ENCODE results near the gene ATRN. TPM values are rescaled to one million over a fixed set of nuclear protein-coding genes. Genes with fewer than 3 reads are reported as not detected.
A peak's percentile ranks its signal among the peaks of the same experiment; 100 is the strongest.

Gene ATRN
- total RNA-seq, 1 donor from 2014 or later: 50.2 TPM

DNA sequence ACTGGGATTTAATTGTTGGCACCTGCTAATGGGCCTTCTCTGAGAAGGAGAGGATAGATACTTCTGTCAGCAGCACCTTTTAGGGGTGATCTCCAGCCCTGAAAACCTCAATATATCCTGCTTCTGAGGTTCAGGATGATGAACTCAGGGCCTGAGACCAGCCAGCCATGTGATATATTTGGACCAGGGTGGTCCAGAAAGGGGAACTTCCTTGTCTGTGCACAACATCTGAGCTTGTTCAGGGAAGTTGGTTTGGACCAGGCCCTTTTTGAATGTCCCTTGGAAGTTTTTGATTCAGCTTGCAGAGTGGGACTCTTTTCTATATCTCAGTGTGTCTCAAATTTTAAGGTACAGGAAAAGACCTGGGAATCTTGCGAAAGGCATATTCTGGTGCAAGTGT, 106.5 kb downstream of the ATRN start:
- Mint-ChIP-seq H3K27me3 (ENCODE audit: unreplicated experiment) (no peaks in the 10 kb centered on the region), H3K9me3 (ENCODE audit: unreplicated experiment) (no peaks in the 10 kb centered on the region), H3K36me3 (ENCODE audit: unreplicated experiment) (peaks cover 45% of the 10 kb centered on the region), H3K4me1 (ENCODE audit: unreplicated experiment) (peaks cover 18% of the 10 kb centered on the region), H3K27ac (ENCODE audit: unreplicated experiment) (no peak overlapping the region), H3K4me3 (ENCODE audit: unreplicated experiment) (no peak overlapping the region)
- TF ChIP-seq, protein P1, sequence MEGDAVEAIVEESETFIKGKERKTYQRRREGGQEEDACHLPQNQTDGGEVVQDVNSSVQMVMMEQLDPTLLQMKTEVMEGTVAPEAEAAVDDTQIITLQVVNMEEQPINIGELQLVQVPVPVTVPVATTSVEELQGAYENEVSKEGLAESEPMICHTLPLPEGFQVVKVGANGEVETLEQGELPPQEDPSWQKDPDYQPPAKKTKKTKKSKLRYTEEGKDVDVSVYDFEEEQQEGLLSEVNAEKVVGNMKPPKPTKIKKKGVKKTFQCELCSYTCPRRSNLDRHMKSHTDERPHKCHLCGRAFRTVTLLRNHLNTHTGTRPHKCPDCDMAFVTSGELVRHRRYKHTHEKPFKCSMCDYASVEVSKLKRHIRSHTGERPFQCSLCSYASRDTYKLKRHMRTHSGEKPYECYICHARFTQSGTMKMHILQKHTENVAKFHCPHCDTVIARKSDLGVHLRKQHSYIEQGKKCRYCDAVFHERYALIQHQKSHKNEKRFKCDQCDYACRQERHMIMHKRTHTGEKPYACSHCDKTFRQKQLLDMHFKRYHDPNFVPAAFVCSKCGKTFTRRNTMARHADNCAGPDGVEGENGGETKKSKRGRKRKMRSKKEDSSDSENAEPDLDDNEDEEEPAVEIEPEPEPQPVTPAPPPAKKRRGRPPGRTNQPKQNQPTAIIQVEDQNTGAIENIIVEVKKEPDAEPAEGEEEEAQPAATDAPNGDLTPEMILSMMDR (IDR thresholded peaks at IDR 0.05): no peak
- DNase-seq (ENCODE audit: extremely low spot score, unreplicated experiment): no peak

DNA sequence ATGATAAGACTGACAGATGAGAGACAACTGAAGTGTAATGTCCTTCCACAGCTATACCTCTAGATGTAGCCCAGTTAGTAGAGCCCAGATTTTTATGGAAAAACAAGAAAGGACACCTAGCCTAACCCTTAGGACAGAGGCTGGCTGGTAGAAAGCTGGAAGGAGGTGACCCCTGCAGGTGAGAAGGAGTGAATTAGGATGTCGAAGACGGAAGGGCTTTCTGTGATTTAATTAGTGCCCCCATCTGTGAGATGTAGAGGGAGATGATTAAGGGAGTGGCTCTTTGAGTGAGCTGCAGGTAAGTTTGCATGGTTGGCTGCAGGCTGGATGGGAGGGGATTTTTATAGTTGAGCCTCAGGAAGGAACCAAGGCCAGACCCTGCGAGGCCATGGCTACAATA, 109.6 kb downstream of the ATRN start:
- TF ChIP-seq, protein P1 (IDR thresholded peaks at IDR 0.05): no peak
- peak overlapping the region; percentile 63 for H3K27ac Mint-ChIP-seq (ENCODE audit: unreplicated experiment)
- no peaks in the 10 kb centered on the region for H3K27me3 Mint-ChIP-seq (ENCODE audit: unreplicated experiment)
- H3K4me3 Mint-ChIP-seq (ENCODE audit: unreplicated experiment): no peak overlapping the region
- H3K4me1 Mint-ChIP-seq (ENCODE audit: unreplicated experiment): peaks cover 18% of the 10 kb centered on the region
- peaks cover 65% of the 10 kb centered on the region for H3K36me3 Mint-ChIP-seq (ENCODE audit: unreplicated experiment)
- H3K9me3 Mint-ChIP-seq (ENCODE audit: unreplicated experiment): no peaks in the 10 kb centered on the region
- no peak for DNase-seq (ENCODE audit: extremely low spot score, unreplicated experiment)

DNA sequence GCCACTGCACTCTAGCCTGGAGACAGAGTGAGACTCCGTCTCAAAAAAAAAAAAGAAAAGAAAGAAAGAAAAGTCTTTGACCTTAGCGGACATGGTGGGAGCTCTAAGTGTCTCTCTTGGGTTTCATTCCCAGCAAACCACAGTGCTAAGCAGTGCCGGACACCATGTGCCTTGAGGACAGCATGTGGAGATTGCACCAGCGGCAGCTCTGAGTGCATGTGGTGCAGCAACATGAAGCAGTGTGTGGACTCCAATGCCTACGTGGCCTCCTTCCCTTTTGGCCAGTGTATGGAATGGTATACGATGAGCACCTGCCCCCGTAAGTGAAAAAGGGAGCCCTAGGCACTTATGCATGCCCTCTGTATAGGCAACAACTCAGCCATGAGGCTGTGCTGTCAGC, 112.9 kb downstream of the ATRN start:
- Mint-ChIP-seq H3K4me3 (ENCODE audit: unreplicated experiment) (no peak overlapping the region), H3K27ac (ENCODE audit: unreplicated experiment) (no peak overlapping the region), H3K4me1 (ENCODE audit: unreplicated experiment) (peaks cover 18% of the 10 kb centered on the region), H3K27me3 (ENCODE audit: unreplicated experiment) (no peaks in the 10 kb centered on the region), H3K9me3 (ENCODE audit: unreplicated experiment) (peaks cover 7% of the 10 kb centered on the region), H3K36me3 (ENCODE audit: unreplicated experiment) (peaks cover 59% of the 10 kb centered on the region)
- TF ChIP-seq, protein P1 (IDR thresholded peaks at IDR 0.05): no peak
- no peak for DNase-seq (ENCODE audit: extremely low spot score, unreplicated experiment)

DNA sequence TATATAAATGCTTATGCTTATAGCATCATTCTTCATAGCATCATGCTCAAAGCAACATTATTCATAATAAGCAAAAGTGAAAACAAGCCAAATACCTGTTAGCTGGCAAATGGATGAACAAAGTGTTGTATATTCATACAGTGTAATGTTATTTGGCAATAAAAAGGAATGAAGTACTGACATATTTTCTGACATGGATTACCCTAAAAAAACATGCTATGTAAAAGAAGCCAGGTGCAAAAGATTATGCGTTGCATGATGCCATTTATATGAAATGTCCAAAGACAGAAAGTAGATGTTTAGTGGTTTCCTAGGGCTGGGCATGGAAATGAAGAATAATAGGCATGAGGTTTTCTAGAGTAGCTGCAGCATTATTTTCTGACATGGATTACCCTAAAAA, 115.3 kb downstream of the ATRN start:
- Mint-ChIP-seq H3K9me3 (ENCODE audit: unreplicated experiment) (peaks cover 7% of the 10 kb centered on the region), H3K4me3 (ENCODE audit: unreplicated experiment) (no peak overlapping the region), H3K36me3 (ENCODE audit: unreplicated experiment) (peaks cover 50% of the 10 kb centered on the region), H3K4me1 (ENCODE audit: unreplicated experiment) (no peaks in the 10 kb centered on the region), H3K27ac (ENCODE audit: unreplicated experiment) (no peak overlapping the region), H3K27me3 (ENCODE audit: unreplicated experiment) (no peaks in the 10 kb centered on the region)
- TF ChIP-seq, protein P1 (IDR thresholded peaks at IDR 0.05): no peak
- DNase-seq (ENCODE audit: extremely low spot score, unreplicated experiment): no peak

DNA sequence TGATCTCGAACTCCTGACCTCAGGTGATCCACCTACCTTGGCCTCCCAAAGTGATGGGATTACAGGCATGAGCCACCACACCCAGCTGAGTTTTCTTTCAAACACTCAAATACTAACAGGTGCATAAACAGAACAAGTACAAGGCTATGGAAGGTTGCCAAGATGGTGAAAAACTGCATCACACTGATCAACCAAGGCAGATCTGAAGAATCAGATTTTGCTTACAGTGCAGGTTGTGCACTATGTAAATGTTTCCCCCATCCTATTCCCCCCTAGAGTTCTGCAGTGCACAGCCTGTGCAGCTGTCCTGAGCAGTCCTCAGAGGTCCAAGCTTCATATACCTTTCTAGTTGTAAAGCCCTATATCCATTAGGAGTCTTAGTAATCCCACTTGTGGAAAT, 119.3 kb downstream of the ATRN start:
- DNase-seq (ENCODE audit: extremely low spot score, unreplicated experiment): no peak
- TF ChIP-seq, protein P1 (IDR thresholded peaks at IDR 0.05): no peak
- Mint-ChIP-seq H3K36me3 (ENCODE audit: unreplicated experiment) (peaks cover 34% of the 10 kb centered on the region), H3K9me3 (ENCODE audit: unreplicated experiment) (peaks cover 7% of the 10 kb centered on the region), H3K27ac (ENCODE audit: unreplicated experiment) (no peak overlapping the region), H3K4me3 (ENCODE audit: unreplicated experiment) (no peak overlapping the region), H3K27me3 (ENCODE audit: unreplicated experiment) (no peaks in the 10 kb centered on the region), H3K4me1 (ENCODE audit: unreplicated experiment) (no peaks in the 10 kb centered on the region)

Data from osteocyte (in vitro differentiated cells).